Measurements from ENCODE around the gene PHRF1. TPM values are rescaled to one million over a fixed set of nuclear protein-coding genes. Genes with fewer than 3 reads are reported as not detected.

Gene PHRF1
- polyA plus RNA-seq, 1 of the 3 experiments (the other 2 are of a cell fraction), result 22.7 TPM

- peaks cover 0 to 4% of the 10 kb centered on the region in 2 experiments; a peak in 1 of 4 replicates for H3K4me1 ChIP-seq (ENCODE audit: control insufficient read depth in 1 of 2, insufficient read depth in 2 of 2, low read depth in 1 of 2, low read length in 1 of 2)
- no peak overlapping the region for H3K4me3 ChIP-seq (ENCODE audit: low read depth in 2 of 2, low read length in 1 of 2)
- no peak overlapping the region for H3K27ac ChIP-seq (ENCODE audit: low read depth in 2 of 2, low read length in 1 of 2)
- TF ChIP-seq ELF1 (IDR thresholded peaks at IDR 0.05) (no peak), TCF12 (IDR thresholded peaks at IDR 0.05) (no peak), EZH2phosphoT487 (IDR thresholded peaks at IDR 0.05; ENCODE audit: borderline replicate concordance, low read depth) (no peak), USF2 (IDR thresholded peaks at IDR 0.05; ENCODE audit: borderline replicate concordance, low read depth, low read length) (no peak), YY1 (IDR thresholded peaks at IDR 0.05; ENCODE audit: low read depth) (no peak)
- H3K9me3 ChIP-seq, result no peaks in the 10 kb centered on the region
- H3K36me3 ChIP-seq (replicated peaks in 1 of 2; ENCODE audit: control insufficient read depth in 1 of 2, insufficient read depth in 2 of 2, low read length in 1 of 2), result peaks cover 24 to 39% of the 10 kb centered on the region in 2 experiments
- no peak for DNase-seq
- CTCF ChIA-PET, result interaction anchor here (1.8 kb wide), 1 partner anchor 29 kb away, joined by 5 read pairs; no protein-coding TSS in a partner anchor
- H3K9me2 ChIP-seq, result no peaks in the 10 kb centered on the region
- peaks cover 89% of the 10 kb centered on the region for H4K20me1 ChIP-seq (ENCODE audit: insufficient read depth)
- POLR2A ChIA-PET, result no interaction called here
- no peak overlapping the region for H2AFZ ChIP-seq (ENCODE audit: low read depth)
- H3K9ac ChIP-seq, result no peak overlapping the region
- H3K27me3 ChIP-seq (ENCODE audit: insufficient read depth), result no peaks in the 10 kb centered on the region
- H3K79me2 ChIP-seq (ENCODE audit: insufficient read depth), result peaks cover 73% of the 10 kb centered on the region
- peaks cover 12% of the 10 kb centered on the region for H3F3A ChIP-seq (replicated peaks; ENCODE audit: insufficient read depth)
- no peak overlapping the region for H3K4me2 ChIP-seq
- WGBS (ENCODE audit: low lambda C conversion rate), result 98% methylated on average over 6 of the region's 10 CpGs
Observed at GRCh38 chr11:584287-584686, 8.0 kb downstream of the PHRF1 start.

DNA sequence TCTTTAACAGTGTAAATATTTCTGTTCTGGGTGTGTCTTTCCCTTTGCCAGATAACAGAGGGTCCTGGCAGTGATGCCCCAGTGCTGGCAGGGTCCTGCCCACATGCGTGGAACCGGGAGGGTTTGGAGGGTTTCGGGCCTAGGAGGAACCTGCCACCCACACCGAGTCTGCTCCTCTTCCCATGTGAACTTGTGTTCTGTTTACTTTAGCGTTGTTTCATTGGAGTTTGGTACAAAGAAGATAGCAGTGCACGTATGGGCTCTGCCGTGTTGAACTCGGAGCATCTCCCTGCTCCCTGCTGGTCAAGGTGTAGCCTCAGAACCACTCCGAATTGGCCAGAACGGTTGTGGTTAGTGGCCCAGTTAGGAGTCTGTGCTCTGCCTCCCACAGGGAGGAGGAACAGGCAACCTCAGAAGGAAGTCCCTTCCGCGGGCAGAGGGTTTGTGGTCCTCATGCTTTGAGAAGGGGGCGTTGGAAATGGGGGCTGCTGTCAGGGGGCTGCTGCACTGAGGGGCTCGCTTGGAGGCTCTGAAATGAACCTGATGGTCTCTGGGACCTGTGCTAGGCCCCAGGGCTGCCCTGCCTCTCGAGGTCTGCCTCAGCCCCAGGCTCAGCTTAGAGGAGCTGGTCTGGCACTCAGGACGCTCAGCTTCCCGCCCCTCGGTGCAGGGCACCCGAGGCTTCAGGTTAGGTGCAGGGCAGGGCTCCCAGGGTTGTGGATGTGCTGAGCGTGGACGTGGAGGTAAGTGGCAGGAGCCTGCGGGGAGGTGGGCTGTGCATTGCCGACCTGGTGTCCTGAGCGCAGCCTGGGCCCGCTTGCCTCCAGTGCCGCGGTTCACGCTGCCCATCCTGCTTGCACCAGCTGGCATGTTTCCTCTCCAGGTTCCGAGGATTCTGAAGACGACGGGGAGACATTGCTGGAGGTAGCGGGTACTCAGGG lies 10.4 kb downstream of the PHRF1 start:
- 89% methylated on average over 20 of the region's 32 CpGs for WGBS (ENCODE audit: low lambda C conversion rate)
- H3K9me2 ChIP-seq, result no peaks in the 10 kb centered on the region
- no peak overlapping the region for H3K4me3 ChIP-seq (ENCODE audit: low read depth in 2 of 2, low read length in 1 of 2)
- peaks cover 26 to 57% of the 10 kb centered on the region in 2 experiments for H3K36me3 ChIP-seq (replicated peaks in 1 of 2; ENCODE audit: control insufficient read depth in 1 of 2, insufficient read depth in 2 of 2, low read length in 1 of 2)
- no peak overlapping the region for H3K27ac ChIP-seq (ENCODE audit: low read depth in 2 of 2, low read length in 1 of 2)
- peaks cover 12% of the 10 kb centered on the region for H3F3A ChIP-seq (replicated peaks; ENCODE audit: insufficient read depth)
- no peaks in the 10 kb centered on the region for H3K27me3 ChIP-seq (ENCODE audit: insufficient read depth)
- no peaks in the 10 kb centered on the region for H3K4me1 ChIP-seq (ENCODE audit: control insufficient read depth in 1 of 2, insufficient read depth in 2 of 2, low read depth in 1 of 2, low read length in 1 of 2)
- H3K4me2 ChIP-seq, result no peak overlapping the region
- no peak for DNase-seq
- CTCF ChIA-PET, result no interaction called here
- no peaks in the 10 kb centered on the region for H3K9me3 ChIP-seq
- peaks cover 69% of the 10 kb centered on the region for H3K79me2 ChIP-seq (ENCODE audit: insufficient read depth)
- H4K20me1 ChIP-seq (ENCODE audit: insufficient read depth), result peaks cover 75% of the 10 kb centered on the region
- POLR2A ChIA-PET, result interaction anchor here (1.0 kb wide), 1 partner anchor 22 kb away, joined by 3 read pairs; no protein-coding TSS in a partner anchor
- H3K9ac ChIP-seq, result no peak overlapping the region
- TF ChIP-seq, protein P1, sequence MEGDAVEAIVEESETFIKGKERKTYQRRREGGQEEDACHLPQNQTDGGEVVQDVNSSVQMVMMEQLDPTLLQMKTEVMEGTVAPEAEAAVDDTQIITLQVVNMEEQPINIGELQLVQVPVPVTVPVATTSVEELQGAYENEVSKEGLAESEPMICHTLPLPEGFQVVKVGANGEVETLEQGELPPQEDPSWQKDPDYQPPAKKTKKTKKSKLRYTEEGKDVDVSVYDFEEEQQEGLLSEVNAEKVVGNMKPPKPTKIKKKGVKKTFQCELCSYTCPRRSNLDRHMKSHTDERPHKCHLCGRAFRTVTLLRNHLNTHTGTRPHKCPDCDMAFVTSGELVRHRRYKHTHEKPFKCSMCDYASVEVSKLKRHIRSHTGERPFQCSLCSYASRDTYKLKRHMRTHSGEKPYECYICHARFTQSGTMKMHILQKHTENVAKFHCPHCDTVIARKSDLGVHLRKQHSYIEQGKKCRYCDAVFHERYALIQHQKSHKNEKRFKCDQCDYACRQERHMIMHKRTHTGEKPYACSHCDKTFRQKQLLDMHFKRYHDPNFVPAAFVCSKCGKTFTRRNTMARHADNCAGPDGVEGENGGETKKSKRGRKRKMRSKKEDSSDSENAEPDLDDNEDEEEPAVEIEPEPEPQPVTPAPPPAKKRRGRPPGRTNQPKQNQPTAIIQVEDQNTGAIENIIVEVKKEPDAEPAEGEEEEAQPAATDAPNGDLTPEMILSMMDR (IDR thresholded peaks at IDR 0.05), result no peak
- TF ChIP-seq PBX3 (IDR thresholded peaks at IDR 0.05) (no peak), IRF3 (IDR thresholded peaks at IDR 0.05; ENCODE audit: low read depth, low read length) (no peak), EZH2phosphoT487 (IDR thresholded peaks at IDR 0.05; ENCODE audit: borderline replicate concordance, low read depth) (no peak), MXI1 (IDR thresholded peaks at IDR 0.05; ENCODE audit: low read depth, low read length) (no peak), NRF1 (IDR thresholded peaks at IDR 0.05; ENCODE audit: low read depth, low read length) (no peak), SIN3A (IDR thresholded peaks at IDR 0.05; ENCODE audit: borderline replicate concordance, low read depth, low read length) (no peak), MAX (IDR thresholded peaks at IDR 0.05; ENCODE audit: low read depth) (no peak), RFX5 (IDR thresholded peaks at IDR 0.05; ENCODE audit: low read length) (no peak), JUND (IDR thresholded peaks at IDR 0.05) (no peak), EP300 (IDR thresholded peaks at IDR 0.05; ENCODE audit: borderline replicate concordance in 1 of 2, low read depth in 1 of 2, low read length in 1 of 2) (no peak), GABPA (IDR thresholded peaks at IDR 0.05; ENCODE audit: low read depth) (no peak), TEAD4 (IDR thresholded peaks at IDR 0.05; ENCODE audit: borderline replicate concordance, insufficient read depth) (no peak), MEF2A (IDR thresholded peaks at IDR 0.05; ENCODE audit: borderline replicate concordance, low read depth) (no peak), RXRA (IDR thresholded peaks at IDR 0.05; ENCODE audit: borderline replicate concordance, low read depth) (no peak), TAF1 (IDR thresholded peaks at IDR 0.05; ENCODE audit: borderline replicate concordance, low read depth, low read length) (no peak), GATA2 (CRISPR knock-in tag; IDR thresholded peaks at IDR 0.05) (no peak)
- no peak overlapping the region for H2AFZ ChIP-seq (ENCODE audit: low read depth)
